Measurements from ENCODE around the gene LIPA.

LIPA gene

DNA sequence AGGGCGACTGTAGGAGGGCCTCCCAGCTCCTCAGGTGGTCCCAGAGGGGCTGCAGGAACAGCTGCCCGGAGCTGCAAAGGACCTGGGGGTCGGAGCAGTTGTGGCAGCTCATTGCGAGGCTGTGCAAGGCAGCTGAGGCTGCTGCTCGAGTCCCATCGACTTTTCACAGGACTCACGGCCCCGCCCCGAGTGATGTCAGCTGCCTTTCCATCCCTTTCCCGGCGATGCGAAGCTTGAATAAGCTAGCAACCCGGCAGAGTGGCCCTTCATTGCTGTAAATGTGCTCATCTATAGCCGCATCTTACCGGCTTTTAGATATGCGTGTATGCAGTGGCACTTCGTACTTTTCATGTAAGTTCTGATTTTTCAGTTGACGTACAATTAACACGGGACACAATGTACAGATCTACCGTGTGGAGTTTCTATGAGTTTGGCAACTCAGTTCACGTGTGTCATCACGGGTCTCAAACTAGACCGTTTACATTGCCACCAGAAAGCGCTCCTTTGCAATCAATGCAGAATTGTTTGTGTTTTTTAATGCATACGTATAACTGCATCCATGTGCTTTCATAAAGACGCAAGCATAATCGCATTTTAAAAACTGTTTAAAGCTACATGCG, 44.3 kb downstream of the LIPA start, which contains the start of gene CH25H:
CH25H (minus strand) TSS at position 137 of the 620 bp plus-strand sequence; CDS start at position 112, 25 bp downstream.
- no peak for TF ChIP-seq YY1 (IDR thresholded peaks at IDR 0.05; ENCODE audit: low read depth)
- TF ChIP-seq, protein P1, sequence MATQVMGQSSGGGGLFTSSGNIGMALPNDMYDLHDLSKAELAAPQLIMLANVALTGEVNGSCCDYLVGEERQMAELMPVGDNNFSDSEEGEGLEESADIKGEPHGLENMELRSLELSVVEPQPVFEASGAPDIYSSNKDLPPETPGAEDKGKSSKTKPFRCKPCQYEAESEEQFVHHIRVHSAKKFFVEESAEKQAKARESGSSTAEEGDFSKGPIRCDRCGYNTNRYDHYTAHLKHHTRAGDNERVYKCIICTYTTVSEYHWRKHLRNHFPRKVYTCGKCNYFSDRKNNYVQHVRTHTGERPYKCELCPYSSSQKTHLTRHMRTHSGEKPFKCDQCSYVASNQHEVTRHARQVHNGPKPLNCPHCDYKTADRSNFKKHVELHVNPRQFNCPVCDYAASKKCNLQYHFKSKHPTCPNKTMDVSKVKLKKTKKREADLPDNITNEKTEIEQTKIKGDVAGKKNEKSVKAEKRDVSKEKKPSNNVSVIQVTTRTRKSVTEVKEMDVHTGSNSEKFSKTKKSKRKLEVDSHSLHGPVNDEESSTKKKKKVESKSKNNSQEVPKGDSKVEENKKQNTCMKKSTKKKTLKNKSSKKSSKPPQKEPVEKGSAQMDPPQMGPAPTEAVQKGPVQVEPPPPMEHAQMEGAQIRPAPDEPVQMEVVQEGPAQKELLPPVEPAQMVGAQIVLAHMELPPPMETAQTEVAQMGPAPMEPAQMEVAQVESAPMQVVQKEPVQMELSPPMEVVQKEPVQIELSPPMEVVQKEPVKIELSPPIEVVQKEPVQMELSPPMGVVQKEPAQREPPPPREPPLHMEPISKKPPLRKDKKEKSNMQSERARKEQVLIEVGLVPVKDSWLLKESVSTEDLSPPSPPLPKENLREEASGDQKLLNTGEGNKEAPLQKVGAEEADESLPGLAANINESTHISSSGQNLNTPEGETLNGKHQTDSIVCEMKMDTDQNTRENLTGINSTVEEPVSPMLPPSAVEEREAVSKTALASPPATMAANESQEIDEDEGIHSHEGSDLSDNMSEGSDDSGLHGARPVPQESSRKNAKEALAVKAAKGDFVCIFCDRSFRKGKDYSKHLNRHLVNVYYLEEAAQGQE (IDR thresholded peaks at IDR 0.05; ENCODE audit: low read depth): no peak
- TF ChIP-seq, protein P2, sequence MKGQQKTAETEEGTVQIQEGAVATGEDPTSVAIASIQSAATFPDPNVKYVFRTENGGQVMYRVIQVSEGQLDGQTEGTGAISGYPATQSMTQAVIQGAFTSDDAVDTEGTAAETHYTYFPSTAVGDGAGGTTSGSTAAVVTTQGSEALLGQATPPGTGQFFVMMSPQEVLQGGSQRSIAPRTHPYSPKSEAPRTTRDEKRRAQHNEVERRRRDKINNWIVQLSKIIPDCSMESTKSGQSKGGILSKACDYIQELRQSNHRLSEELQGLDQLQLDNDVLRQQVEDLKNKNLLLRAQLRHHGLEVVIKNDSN (IDR thresholded peaks at IDR 0.05): no peak
- TF ChIP-seq ZBTB7A (IDR thresholded peaks at IDR 0.05; ENCODE audit: low read depth): no peak
- no peak for TF ChIP-seq TAF1 (IDR thresholded peaks at IDR 0.05; ENCODE audit: low read depth)
- TF ChIP-seq CREB1 (IDR thresholded peaks at IDR 0.05; ENCODE audit: low read depth): no peak
- TF ChIP-seq TCF12 (IDR thresholded peaks at IDR 0.05; ENCODE audit: low read depth): no peak
- TF ChIP-seq EP300 (IDR thresholded peaks at IDR 0.05; ENCODE audit: borderline replicate concordance): no peak
- no peak for TF ChIP-seq NFIC (IDR thresholded peaks at IDR 0.05)
- TF ChIP-seq, protein P3, sequence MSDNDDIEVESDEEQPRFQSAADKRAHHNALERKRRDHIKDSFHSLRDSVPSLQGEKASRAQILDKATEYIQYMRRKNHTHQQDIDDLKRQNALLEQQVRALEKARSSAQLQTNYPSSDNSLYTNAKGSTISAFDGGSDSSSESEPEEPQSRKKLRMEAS (IDR thresholded peaks at IDR 0.05): no peak; the same call in 1 of the 2 replicates
- TF ChIP-seq TEAD4 (IDR thresholded peaks at IDR 0.05): no peak
- no peak for TF ChIP-seq RAD21 (IDR thresholded peaks at IDR 0.05; ENCODE audit: low read depth)
- TF ChIP-seq EGR1 (IDR thresholded peaks at IDR 0.05): no peak

DNA sequence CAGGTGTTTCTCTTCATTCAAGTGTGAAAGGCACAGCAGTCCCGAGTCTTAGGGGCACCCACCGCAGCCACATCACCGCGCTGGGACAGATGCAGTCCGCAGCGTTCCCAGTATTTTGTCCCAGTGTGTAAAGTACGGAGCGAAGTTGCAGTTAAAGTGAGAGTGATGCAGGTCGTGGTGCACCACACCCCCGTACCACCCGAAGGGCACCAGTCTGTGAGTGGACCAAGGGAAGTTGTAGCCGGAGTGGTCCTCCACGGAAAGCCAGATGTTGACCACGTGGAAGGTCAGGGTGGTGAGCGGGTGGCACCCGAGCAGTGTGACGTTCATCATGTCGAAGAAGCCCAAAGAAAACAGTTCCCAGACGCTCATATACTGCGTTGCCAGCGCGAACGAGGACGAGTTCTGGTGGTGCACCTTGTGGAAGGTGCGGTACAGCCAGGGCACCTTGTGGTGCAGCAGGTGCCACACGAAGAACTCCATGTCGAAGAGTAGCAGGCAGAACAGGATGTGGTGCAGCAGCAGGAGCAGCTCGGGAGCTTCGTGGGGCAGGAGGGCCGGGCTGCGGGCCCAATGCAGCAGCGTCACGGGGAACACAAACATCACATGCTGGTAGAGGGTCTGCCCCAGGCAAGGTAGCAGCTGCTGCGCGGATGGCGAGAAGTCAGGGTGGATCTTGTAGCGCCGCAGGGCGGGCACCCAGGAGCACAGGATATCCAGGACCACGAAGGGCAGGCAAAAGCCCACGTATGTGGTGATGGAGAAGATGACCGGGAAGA, 45.0 kb downstream of the LIPA start:
- TF ChIP-seq TEAD4 (IDR thresholded peaks at IDR 0.05): no peak
- TF ChIP-seq, protein P3 (IDR thresholded peaks at IDR 0.05): no peak
- no peak for TF ChIP-seq RAD21 (IDR thresholded peaks at IDR 0.05; ENCODE audit: low read depth)
- no peak for TF ChIP-seq NFIC (IDR thresholded peaks at IDR 0.05)

DNA sequence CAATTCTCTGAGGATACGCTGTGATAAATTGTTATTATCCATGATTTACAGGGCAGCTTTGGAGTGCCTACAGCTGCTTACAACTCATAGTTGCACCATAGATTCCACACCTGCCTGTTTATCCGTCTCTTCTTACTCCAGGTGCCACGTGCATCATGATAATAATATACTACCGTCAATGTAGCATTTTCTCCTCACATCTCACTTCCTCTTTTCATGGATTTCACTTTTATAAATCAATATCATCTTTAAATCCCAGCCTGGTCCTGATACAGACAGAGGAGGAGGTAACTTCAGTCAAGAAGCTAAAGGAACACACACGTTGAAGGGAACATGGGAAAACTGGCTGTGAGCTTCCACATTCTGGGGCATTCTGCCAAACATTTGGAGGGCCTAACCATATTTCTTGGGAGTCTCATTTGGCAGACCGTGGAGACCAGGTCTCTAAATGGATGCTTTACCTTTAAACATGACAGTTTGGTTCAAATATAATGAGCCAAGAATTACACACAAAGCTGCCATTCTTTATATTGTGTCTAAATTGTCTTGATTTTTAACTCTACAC, 46.9 kb downstream of the LIPA start:
- no peak for TF ChIP-seq NFIC (IDR thresholded peaks at IDR 0.05)
- TF ChIP-seq CEBPB (IDR thresholded peaks at IDR 0.05): no peak
- TF ChIP-seq TCF12 (IDR thresholded peaks at IDR 0.05; ENCODE audit: low read depth): no peak
- TF ChIP-seq EP300 (IDR thresholded peaks at IDR 0.05; ENCODE audit: borderline replicate concordance): no peak
- TF ChIP-seq, protein P1 (IDR thresholded peaks at IDR 0.05; ENCODE audit: low read depth): no peak
- TF ChIP-seq RAD21 (IDR thresholded peaks at IDR 0.05; ENCODE audit: low read depth): no peak
- no peak for TF ChIP-seq EGR1 (IDR thresholded peaks at IDR 0.05)
- no peak for TF ChIP-seq CREB1 (IDR thresholded peaks at IDR 0.05; ENCODE audit: low read depth)
- no peak for TF ChIP-seq YY1 (IDR thresholded peaks at IDR 0.05; ENCODE audit: low read depth)
- no peak for TF ChIP-seq TEAD4 (IDR thresholded peaks at IDR 0.05)
- TF ChIP-seq TAF1 (IDR thresholded peaks at IDR 0.05; ENCODE audit: low read depth): no peak
- TF ChIP-seq FOXM1 (IDR thresholded peaks at IDR 0.05; ENCODE audit: borderline replicate concordance, low read depth): no peak
- TF ChIP-seq, protein P2 (IDR thresholded peaks at IDR 0.05): no peak
- TF ChIP-seq, protein P3 (IDR thresholded peaks at IDR 0.05): no peak
- no peak for TF ChIP-seq ZBTB7A (IDR thresholded peaks at IDR 0.05; ENCODE audit: low read depth)

DNA sequence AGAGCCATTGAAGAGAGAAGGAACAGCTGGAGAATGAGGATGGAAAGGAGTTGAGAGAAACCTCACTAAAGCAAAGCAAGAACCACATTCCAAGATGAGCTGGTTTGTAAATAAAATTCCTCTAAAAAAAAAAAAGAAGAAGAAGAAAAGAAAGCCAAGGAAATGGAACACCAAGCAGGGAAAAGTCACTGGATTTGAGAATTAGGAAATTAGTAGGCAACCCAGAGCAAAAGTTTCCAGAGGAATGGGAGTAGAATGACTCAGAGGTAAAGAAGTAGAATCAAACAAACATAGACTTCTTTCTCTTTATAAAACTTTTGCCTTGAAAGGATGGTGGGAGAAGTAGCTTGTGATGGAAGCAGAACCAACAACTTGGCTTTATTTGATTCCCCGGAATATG, 48.3 kb downstream of the LIPA start:
- TF ChIP-seq TAF1 (IDR thresholded peaks at IDR 0.05; ENCODE audit: low read depth): no peak
- TF ChIP-seq, protein P1 (IDR thresholded peaks at IDR 0.05; ENCODE audit: low read depth): no peak
- TF ChIP-seq, protein P3 (IDR thresholded peaks at IDR 0.05): no peak
- TF ChIP-seq, protein P2 (IDR thresholded peaks at IDR 0.05): no peak
- no peak for TF ChIP-seq FOXM1 (IDR thresholded peaks at IDR 0.05; ENCODE audit: borderline replicate concordance, low read depth)
- no peak for TF ChIP-seq EGR1 (IDR thresholded peaks at IDR 0.05)
- no peak for TF ChIP-seq NFIC (IDR thresholded peaks at IDR 0.05)
- TF ChIP-seq EP300 (IDR thresholded peaks at IDR 0.05; ENCODE audit: borderline replicate concordance): no peak
- TF ChIP-seq TEAD4 (IDR thresholded peaks at IDR 0.05): no peak
